Colonic mucosa (tissue), 4 donors: ENCODE results near the gene SUGCT. TPM values are rescaled to one million over a fixed set of nuclear protein-coding genes. Genes with fewer than 3 reads are reported as not detected.

ENCODE experiments used
- DNase-seq: peaks from one replicate; pipeline ENCODE4 v3.0.0-alpha.2; 2020
- H3K27ac ChIP-seq: fragments of 200-600 bp; one replicate; pipeline ENCODE4 v1.8.0; 2021
- H3K27me3 ChIP-seq: fragments of 200-600 bp; one replicate; pipeline ENCODE4 v1.8.0; 2021
- H3K36me3 ChIP-seq: fragments of 200-600 bp; one replicate; pipeline ENCODE4 v1.8.0; 2021
- H3K4me1 ChIP-seq: fragments of 200-600 bp; one replicate; pipeline ENCODE4 v1.8.0; 2021; ENCODE audit warnings: mild to moderate bottlenecking
- H3K4me3 ChIP-seq: fragments of 200-600 bp; one replicate; pipeline ENCODE4 v1.8.0; 2021
- H3K9ac ChIP-seq, 2 donors: one replicate each; pipeline ENCODE4 v1.7.0; 2013; ENCODE audit warnings: control low read depth in 2 of 2, low read depth in 2 of 2, low read length in 2 of 2
- H3K9me3 ChIP-seq: fragments of 200-600 bp; one replicate; pipeline ENCODE4 v1.8.0; 2021
- intact Hi-C: fragments of 100-400 bp; cut with DNase I; formaldehyde crosslinking; loops from one replicate; pipeline ENCODE4 v1.14.1; 2022
- total RNA-seq, 2 donors: library from RNA; stranded (reverse); fragmentation: NEBNext Ultra II Directional in 1 of 2; extraction: Animal tissue kit (Norgen Biotek cat#: 25700) in 1 of 2; gene quantifications; one replicate each; pipeline ENCODE4 v1.2.1, GENCODE V29; 2021
- TF ChIP-seq, protein P1 (sequence below): fragments of 200-600 bp; IDR thresholded peaks from one replicate; pipeline ENCODE4 v1.8.0; 2022; ENCODE audit warnings: antibody characterized with exemption, mild to moderate bottlenecking
- donor health status: healthy.
- donor health status: DM: no; HTN: no; CAD: no.
- donor health status: DM: no; HTN: no; CAD: no.

SUGCT gene
- total RNA-seq, 2 donors from 2014 or later: 3.6 to 15.1 TPM

DNA sequence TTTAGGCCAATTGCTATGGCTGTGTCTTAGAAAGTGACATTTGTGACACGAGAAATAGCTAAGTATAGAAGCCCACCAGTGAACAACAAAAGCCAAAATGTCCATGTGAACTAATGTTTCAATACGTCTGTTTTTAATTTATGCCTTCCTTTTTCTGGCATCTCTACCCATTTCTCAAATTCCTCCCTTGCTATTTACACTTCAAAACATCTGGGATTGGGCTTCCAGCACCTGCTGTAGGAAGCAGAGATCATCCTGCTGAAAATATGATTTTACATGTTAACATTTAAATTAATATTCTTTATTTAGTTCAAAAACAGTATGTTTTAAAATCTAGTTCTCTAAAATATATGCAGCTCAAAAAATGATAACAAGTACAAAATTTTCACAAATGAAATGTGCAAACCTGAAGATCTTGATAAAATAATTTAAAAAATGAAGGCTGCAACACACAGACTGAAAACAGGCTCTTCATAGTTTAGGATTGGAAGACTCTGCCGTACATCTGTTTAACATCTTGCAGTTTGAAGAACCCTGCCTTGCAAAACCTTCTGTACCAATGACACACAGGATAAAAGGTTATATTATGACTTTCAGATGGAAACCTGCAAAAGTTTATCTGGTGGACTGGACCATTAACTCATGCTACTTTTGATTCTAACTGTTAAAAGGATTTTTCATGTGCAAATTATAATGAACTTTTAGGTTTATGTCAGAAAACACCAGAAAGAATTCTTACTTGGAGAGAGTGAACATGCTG lies 408.4 kb downstream of the SUGCT start:
- TF ChIP-seq, protein P1, sequence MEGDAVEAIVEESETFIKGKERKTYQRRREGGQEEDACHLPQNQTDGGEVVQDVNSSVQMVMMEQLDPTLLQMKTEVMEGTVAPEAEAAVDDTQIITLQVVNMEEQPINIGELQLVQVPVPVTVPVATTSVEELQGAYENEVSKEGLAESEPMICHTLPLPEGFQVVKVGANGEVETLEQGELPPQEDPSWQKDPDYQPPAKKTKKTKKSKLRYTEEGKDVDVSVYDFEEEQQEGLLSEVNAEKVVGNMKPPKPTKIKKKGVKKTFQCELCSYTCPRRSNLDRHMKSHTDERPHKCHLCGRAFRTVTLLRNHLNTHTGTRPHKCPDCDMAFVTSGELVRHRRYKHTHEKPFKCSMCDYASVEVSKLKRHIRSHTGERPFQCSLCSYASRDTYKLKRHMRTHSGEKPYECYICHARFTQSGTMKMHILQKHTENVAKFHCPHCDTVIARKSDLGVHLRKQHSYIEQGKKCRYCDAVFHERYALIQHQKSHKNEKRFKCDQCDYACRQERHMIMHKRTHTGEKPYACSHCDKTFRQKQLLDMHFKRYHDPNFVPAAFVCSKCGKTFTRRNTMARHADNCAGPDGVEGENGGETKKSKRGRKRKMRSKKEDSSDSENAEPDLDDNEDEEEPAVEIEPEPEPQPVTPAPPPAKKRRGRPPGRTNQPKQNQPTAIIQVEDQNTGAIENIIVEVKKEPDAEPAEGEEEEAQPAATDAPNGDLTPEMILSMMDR: no peak
- no peaks in the 10 kb centered on the region for H3K27me3 ChIP-seq
- intact Hi-C loops: no loop called here
- no peak overlapping the region for H3K9ac ChIP-seq
- DNase-seq: no peak
- H3K4me1 ChIP-seq: no peaks in the 10 kb centered on the region
- no peak overlapping the region for H3K27ac ChIP-seq
- H3K4me3 ChIP-seq: no peak overlapping the region
- no peaks in the 10 kb centered on the region for H3K9me3 ChIP-seq
- no peaks in the 10 kb centered on the region for H3K36me3 ChIP-seq

DNA sequence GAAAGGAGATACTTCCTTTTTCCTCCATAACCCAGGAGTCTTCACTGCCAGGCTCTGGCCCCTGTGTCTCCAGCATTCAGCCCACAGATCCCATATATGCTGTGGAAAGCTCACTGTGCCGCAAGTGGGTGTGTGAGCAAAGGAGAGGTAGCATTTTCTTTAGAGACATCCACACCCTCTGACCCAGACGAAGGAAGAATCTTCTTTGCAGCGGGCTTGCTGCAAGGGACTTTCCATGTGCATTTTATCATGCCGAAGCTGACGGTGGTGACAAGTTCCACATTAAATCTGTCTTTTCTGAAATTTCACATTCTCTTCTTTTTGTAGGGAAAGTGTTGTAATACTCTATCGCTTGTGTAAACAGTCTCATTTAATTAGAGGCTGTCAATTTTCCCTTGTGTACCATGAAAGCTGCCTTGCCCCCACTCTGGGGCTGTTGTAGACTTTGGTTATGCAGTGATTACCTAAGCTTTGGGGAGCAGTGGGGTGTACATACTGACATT lies 409.5 kb downstream of the SUGCT start:
- TF ChIP-seq, protein P1: no peak
- no peak overlapping the region for H3K4me3 ChIP-seq

DNA sequence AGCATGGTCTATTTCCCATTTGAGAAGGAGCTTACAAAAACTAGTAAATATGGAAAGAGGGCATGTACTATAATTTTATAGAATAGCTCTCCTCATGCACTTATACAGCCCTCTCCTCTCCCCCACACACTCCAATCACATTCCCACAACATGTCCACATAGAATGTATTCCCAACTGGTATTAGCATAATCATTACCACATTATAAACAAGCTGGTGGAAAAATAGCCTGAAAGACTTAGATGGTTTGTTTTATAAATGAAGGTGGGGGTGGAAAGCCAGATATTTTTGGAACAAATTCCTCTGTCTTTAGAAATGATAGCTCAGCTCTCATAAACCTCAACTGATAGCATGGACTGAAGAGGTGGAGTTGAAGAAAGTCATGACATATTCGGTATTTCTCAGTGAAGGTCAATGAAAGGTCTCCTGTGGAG lies 410.1 kb downstream of the SUGCT start:
- intact Hi-C loops: no loop called here
- TF ChIP-seq, protein P1: no peak
- no peaks in the 10 kb centered on the region for H3K27me3 ChIP-seq

More for the DNA sequence above, 409.5 kb downstream of the SUGCT start:
- no peaks in the 10 kb centered on the region for H3K36me3 ChIP-seq
- intact Hi-C loops: no loop called here
- H3K9ac ChIP-seq: no peak overlapping the region
- no peak for DNase-seq
- H3K27me3 ChIP-seq: no peaks in the 10 kb centered on the region
- no peaks in the 10 kb centered on the region for H3K9me3 ChIP-seq
- no peak overlapping the region for H3K27ac ChIP-seq
- H3K4me1 ChIP-seq: no peaks in the 10 kb centered on the region

GRCh38 chr7:40545739-40546138 lies 410.9 kb downstream of the SUGCT start:
- intact Hi-C loops: no loop called here
- Histone ChIP-seq H3K36me3 (no peaks in the 10 kb centered on the region), H3K9me3 (no peaks in the 10 kb centered on the region), H3K4me1 (no peaks in the 10 kb centered on the region), H3K27me3 (no peaks in the 10 kb centered on the region), H3K27ac (no peak overlapping the region), H3K9ac (no peak overlapping the region), H3K4me3 (no peak overlapping the region)
- DNase-seq: no peak
- TF ChIP-seq, protein P1: no peak

More for the DNA sequence above, 410.1 kb downstream of the SUGCT start:
- DNase-seq: no peak
- no peak overlapping the region for H3K27ac ChIP-seq
- no peaks in the 10 kb centered on the region for H3K36me3 ChIP-seq
- no peaks in the 10 kb centered on the region for H3K4me1 ChIP-seq
- no peaks in the 10 kb centered on the region for H3K9me3 ChIP-seq
- H3K9ac ChIP-seq: no peak overlapping the region
- H3K4me3 ChIP-seq: no peak overlapping the region

GRCh38 chr7:40546616-40547501 lies 412.1 kb downstream of the SUGCT start:
- no peaks in the 10 kb centered on the region for H3K36me3 ChIP-seq
- H3K27me3 ChIP-seq: no peaks in the 10 kb centered on the region
- H3K4me3 ChIP-seq: no peak overlapping the region
- H3K27ac ChIP-seq: no peak overlapping the region
- intact Hi-C loops: no loop called here
- no peak overlapping the region for H3K9ac ChIP-seq
- DNase-seq: no peak
- H3K4me1 ChIP-seq: no peaks in the 10 kb centered on the region
- TF ChIP-seq, protein P1: no peak
- no peaks in the 10 kb centered on the region for H3K9me3 ChIP-seq
